ENCODE results near the gene ENDOV.
"Not testable (repeated sequence)": the region's sequence is repeated elsewhere in the genome, so short reads cannot be mapped to it uniquely, and the experiment has no call there.

ENDOV gene

DNA sequence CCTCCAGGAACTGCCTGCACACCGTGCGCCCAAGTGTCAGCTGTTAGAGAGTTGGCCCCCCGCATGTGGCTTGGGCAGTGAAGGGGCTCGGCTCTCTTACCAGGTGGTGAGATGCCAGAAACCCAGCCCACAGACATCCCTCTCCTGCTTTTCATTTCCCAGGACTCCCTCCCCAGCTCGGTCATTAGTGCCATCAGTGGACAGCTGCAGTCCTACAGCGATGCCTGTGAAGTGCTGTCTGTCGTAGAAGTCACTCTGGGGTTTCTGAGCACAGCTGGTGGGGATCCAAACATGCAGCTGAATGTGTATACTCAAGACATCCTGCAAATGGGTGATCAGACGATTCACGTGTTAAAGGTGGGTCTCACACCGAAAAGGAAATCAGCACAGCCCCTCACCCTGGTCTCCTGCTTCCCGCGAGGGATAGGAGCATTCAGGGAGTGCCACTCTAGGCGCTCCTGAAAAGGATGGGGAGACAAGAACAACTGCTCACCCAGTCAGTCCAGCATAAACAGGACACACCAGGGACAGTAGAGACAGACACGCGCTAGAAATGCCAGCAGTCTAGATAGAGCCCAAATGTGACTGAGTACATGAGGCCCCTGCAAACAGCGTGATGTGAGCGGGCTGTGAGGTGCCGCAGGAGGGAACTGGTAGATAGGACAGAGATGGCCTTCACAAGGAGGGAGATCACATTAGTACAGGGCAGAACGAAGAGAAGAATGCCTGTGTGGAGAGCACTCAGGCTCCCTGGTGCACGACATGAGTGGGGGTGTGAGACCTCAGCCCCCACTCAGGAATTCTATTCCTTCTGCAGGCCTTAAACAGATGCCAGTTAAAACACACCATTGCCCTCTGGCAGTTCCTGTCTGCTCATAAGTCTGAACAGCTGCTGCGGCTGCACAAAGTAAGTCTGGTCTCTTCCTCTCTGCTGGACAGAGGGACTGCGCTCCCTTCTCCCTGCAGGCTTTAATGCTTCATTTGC is 25.7 kb upstream of the ENDOV start:
- no peak for DNase-seq

DNA sequence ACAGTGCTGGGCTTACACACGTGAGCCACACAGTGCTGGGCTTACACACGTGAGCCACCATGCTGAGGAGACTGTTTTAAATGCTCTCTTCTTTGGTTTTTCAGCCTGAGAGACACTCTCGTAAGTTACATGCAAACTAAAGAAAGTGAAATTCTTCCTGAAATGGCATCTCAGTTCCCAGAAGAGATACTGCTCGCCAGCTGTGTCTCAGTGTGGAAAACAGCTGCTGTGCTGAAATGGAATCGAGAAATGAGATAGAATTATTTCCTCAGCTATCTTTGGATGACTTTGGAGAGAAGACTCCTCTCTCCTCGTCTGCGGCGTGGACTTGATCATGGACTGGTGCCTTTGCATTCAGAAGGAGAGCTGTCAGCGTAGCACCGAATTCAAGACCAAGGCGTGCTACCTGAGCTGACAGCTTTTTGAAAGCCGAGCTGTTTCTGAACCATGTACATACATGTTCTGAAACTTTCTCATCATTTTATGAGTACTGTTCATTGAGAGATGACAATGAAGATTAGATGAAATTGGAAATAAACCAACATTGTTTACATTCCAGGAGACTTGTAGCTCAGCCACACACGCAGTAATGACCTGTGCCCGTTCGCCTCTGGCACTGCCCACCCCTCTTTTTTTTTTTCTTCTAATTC is 21.6 kb upstream of the ENDOV start:
- DNase-seq: no peak

DNA sequence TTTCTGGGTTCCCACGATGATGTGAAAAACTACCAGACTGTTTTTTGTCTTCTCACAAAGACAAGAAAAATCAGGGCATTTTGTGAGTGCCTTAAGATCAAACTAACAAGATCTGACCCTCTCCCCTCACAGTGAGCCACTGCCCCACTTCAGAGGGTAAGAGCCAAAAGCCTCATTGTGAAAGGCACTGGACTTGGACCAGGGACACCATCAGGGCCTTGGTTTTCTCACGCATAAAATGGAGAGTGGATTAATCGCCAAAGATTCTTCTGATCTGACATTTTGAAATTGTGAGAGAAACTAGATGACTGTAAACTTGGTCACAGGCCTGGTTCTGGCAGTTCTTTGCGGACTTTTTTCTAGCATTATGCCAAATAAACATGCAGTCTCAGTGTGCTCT is 21.0 kb upstream of the ENDOV start:
- no peak for DNase-seq

DNA sequence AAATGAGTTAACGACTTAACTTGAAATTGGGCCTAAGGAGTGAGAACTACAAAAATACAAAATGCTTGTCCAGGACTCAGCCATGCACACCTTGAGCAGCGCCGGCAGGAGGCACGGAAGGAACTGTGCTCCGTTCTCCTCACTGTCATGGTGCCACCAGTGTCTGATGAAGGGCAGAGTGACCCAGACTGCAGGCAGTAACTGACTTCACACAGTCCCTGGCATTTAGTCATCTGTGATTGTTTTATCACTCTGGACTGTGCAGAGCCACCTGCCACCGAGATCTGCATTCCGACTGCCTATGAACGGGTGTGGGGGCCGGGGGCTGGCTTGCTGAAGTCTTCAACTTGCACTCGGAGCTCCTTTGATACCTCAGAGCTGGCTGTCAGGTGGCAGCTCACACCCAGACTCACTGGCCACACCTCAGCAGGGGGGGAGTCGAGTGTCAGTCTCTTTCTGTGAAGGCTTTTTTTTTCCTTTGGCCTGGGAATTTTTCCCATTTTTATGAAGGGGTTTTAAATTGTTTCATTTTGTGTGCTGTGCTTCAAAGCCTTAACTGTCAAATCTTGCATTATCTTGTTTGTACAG is 20.2 kb upstream of the ENDOV start:
- DNase-seq: no peak

DNA sequence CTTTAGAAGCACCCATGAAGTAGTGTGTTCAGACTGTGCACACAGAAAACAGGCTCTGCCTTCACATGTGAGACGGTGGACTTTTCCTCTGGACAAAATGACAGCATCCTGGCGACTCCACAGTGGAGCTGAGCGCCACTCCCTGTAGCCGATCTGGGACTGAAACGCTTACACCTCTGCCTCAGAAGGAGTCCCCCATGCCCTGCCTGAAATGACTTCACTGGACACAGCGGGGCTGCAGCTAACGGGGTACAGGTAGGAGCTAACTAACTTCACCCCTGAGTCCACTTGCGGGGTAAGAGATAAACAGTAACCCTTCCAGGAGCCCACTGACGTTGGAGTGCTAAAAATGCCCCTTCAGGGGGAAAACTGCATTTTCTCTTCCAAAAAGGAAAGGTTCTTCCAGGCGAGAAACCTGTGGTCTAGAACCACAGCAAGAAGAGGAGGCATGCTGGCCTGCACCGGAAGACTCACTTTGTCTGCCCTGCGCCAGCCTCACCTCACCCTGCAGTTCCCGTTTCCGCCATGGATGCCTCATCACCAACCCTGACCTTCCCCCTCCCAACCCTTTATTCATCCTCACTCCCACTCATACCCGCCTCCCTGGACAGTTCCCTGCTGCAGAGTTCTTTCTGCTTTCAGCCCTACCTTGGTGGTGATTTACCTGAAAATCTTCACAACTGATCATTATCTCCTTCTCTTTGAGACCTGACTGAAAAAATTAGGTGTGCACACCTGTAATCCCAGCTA is 19.4 kb upstream of the ENDOV start:
- no peak for DNase-seq

DNA sequence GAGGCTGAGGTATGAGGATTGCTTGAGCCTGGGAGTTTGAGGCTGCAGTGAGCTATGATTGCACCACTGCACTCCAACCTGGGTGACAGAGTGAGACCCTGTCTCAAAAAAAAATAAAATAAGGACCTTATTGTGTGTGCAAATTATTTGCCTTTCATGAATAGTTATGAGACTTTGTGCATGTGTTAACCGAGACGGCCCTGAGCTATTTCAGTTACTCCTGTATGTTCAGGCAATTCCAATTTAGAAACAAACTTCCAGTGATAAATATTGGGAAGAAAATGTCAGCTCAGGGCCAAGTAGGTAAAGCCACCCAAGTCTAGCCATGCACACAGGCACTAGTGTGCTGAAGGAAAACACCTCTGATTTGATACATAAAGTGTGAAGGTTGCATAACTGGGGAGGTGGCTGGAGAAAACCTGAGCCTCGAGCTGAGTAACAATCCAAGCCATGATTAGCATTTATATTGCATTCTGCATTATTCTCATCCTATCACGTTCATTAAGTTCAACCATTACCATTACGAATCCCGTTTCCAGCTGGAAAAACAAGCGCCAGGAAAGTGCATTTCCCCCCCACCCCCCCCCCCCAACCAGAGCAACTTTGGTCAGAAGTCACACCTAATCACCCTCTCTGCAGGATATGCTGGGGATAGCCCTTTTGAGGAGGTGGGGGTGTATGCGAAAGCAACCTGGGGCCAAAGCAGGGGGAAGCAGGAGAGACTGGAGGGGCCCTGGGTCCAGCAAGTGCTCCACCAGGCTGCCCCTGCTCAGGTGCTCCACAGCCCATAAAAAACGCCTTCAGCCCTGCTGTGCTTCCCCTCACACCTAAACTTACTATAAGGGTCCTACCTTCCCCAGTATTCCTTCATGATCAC is 18.6 kb upstream of the ENDOV start:
- DNase-seq: no peak

DNA sequence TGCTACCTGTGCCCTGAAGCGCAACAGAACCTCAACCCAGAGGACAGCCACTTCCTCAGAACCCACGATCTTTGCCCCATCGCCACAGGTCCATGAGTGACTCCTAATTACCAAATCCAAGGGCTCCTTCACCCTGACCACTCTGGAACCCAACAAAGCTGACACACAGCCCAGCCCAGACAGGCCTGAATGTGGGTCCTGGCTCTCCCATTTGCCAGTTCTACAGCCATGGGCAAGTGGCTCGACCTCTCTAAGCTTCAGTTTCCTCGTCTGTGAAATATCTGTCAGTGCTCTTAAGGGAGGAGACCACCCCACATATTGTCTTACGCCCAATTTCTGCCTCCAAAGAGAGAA is 18.0 kb upstream of the ENDOV start:
- DNase-seq: no peak

DNA sequence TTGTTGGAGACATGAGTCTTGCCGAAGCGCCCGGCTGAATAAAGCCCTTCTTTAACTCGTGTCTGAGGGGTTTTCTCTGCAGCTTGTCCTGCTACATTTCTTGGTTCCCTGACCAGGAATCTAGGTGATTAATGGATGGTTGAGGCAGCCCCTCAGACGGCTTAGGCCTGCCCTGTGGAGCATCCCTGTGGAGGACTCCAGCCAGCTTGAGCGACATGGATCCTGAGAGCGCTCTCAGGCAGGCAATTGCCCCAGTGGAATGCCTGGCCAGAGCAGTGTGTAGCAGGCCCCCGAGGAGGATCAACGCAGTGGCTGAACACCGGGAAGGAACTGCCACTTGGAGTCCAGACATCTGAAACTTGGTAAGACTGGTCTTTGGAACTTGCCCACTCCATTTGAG is 17.3 kb upstream of the ENDOV start:
- DNase-seq: no peak

DNA sequence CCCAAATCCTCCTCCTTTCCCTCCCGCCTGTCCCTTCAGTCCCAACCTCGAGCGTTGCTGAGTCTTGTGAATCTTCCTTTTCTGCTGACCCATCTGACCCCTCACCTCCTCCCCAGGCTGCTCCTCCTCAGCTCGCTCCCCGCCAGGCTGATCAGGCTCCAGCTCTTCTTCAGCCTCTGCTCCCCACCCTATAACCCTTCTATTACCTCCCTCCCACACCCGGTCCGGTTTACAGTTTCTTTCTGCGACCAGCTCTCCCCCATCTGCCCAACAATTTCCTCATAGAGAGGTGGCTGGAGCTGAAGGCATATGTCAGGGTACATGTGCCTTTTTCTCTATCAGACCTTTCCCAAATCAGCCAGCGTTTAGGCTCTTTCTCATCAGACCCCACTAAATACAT is 13.9 kb upstream of the ENDOV start:
- not testable (repeated sequence) for DNase-seq

DNA sequence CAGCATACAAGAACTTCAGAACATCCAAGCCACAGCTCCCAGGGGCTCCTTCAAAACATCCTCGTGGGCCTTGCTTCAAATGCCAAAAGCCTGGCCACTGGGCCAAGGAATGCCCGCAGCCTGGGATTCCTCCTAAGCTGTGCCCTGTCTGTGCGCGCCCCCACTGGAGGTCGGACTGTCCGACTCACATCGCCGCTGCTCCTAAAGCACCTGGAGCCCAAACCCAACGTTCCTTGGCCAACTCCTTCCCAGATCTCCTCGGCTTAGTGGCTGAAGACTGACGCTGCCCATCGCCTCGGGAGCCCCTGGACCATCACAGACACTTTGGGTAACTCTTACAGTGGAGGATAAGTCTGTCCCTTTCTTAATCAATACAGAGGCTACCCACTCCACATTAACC is 12.9 kb upstream of the ENDOV start:
- not testable (repeated sequence) for DNase-seq

DNA sequence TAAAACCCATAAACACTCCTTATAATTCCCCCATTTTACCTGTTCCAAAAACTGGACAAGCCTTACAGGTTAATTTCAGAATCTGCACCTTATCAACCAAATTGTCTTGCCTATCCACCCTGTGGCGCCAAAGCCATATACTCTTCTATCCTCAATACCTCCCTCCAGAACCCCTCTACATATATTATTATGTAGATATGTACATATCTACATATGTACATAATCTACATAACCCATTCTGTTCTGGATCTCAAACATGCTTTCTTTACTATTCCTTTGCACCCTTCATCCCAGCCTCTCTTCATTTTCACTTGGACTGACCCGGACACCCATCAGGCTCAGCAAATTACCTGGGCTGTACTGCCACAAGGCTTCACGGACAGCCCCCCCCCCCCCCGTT is 12.0 kb upstream of the ENDOV start:
- no peak for DNase-seq

DNA sequence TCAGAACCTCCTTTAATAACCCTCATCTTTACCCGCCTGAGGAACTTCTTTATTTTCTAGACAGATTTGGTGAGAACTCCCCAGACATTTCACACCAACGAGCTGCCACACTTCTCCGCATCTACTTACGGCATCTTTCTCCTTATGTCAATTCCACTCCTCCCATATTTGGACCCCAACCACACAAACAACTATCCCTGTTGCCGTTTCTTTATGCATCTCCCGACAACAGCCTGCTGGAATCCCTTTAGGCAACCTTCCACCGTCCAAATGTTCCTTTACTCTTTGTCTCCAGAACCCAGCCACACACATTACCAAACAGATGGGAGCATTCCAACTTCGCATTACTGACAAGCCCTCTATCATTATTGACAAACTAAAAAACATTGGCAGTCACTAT is 8.8 kb upstream of the ENDOV start:
- DNase-seq: no peak

DNA sequence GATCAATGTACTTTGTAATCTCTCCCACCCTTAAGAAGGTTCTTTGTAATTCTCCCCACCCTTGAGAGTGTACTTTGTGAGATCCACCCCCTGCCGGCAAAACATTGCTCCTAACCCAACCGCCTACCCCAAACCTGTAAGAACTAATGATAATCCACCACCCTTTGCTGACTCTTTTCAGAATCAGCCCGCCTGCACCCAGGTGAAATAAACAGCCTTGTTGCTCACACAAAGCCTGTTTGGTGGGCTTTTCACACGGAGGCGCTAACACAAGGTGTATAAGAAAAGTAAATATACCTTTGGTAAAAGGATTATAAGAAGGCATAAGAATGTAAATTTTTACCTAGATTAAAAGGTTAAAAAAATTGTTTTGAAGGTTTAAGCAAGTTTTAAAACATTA is 7.0 kb upstream of the ENDOV start:
- DNase-seq: not testable (repeated sequence)

DNA sequence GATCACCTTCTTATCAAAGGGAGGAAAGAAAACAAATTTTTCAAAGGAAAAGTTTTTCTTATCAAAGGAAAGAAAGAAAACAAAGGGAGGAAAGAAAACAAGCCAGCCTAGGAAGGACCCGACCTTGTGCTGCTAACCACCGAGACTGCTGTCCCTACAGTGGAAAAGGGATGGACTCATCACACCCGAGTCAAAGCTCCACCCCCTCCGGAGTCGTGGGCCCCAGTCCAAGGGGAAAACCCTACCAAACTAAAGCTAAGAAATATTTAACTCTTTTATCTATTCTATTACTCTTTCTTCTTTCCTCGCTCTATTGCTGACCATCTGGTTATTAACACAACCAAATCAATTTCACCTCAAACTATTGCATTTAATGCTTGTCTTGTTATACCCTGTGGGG is 6.1 kb upstream of the ENDOV start:
- no peak for DNase-seq

DNA sequence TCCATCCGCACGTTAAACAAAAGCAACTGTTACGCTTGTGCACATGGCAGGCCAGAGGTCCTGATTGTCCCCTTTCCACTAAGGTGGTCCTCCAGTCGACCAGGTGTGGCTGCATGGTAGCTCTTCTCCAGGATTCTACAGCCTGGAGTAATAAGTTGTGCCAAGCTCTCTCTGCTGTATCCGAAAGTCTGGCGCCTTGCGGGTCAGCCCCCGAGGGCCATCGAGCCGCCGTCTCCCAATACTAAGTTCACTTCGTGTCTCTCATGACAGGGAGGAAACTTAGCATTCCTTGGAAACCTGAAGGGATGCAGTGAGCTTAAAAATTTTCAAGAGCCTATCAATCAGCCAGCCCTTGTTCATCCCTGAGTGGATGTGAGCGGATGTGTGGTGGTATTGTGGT is 5.3 kb upstream of the ENDOV start:
- DNase-seq: no peak

DNA sequence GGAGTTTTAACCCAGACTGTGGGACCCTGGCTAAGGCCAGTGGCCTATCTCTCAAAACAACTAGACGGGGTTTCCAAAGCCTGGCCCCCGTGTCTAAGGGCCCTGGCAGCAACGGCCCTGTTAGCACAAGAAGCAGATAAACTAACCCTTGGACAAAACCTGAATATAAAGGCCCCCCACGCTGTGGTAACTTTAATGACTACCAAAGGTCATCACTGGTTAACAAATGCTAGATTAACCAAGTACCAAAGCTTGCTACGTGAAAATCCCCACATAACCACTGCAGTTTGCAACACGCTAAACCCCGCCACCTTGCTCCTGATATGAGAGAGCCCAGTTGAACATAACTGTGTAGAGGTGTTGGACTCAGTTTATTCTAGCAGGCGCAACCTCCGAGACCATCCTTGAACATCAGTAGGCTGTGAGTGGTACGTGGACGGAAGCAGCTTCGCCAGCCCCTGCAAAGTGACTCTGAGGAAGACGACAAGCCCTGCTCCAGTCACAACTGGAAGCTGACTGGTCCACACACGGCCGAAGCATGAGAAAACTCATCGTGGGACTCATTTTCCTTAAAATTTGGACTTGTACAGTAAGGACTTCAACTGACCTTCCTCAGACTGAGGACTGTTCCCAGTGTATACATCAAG is 4.4 kb upstream of the ENDOV start:
- DNase-seq: not testable (repeated sequence)

DNA sequence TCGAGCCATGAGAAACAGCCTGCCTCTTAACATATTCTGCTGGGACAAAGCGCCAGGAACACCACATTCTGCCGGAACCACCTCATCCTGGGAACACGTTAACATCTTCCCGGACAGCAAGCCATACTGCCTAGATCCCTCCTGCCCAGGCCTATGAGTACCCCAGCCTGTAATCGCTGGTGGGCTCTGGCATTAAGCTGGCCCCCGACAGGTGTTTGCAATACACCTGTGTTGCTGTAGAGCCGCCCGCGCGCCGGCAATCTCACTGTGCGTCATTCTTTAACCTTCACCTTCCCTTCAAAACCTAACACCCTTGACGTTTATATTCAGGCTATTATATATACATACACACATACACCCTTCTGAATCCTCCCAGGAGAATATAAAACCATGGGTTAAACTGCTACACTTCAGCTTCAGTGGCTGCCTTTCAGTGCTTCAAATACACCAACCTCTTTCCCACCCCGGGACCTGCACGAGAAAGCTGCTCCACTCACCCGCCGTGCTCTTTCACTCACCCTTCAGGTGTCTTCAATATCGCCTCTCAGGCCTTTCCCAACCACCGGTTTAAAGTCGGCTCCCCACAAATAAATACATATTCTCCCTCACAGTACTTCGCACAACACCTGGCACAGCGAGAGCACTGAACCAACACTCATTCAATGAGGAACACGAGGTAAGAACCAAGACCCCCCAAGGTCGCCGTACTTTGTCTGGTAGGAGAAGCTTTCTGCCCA is 1.0 kb upstream of the ENDOV start:
- DNase-seq: no peak

DNA sequence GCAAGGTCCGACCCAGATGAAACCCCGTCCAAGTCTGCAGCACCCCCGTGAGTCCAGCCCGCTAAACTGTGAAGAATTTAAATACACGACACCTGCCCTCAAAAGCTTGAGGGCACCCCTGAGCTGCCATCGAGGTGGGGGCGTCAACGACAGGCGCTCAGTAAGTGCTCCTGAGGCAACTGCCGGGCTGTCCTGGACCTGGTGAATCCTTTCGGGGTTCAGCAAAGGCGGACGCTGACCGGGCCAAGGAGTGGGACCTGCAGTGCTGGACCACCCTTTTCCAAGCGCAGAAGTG is 512 bp upstream of the ENDOV start:
- no peak for DNase-seq

DNA sequence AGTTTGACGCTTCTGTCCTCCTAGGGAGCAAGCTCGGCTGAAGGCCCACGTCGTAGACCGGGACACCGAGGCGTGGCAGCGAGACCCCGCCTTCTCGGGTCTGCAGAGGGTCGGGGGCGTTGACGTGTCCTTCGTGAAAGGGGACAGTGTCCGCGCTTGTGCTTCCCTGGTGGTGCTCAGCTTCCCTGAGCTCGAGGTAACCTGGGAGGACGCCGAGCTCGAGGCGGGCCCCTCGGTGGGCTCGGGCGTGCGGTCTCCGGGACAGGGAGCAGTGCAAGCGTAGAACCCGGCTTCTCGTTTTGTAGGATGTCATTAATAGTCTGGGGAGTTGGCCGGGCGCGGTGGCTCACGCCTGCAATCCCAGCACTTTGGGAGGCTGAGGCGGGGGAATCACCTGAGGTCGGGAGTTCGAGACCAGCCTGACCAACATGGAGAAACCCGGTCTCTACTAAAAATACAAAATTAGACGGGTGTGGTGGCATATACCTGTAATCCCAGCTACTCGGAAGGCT is 715 bp downstream of the ENDOV start:
- no peak for DNase-seq

DNA sequence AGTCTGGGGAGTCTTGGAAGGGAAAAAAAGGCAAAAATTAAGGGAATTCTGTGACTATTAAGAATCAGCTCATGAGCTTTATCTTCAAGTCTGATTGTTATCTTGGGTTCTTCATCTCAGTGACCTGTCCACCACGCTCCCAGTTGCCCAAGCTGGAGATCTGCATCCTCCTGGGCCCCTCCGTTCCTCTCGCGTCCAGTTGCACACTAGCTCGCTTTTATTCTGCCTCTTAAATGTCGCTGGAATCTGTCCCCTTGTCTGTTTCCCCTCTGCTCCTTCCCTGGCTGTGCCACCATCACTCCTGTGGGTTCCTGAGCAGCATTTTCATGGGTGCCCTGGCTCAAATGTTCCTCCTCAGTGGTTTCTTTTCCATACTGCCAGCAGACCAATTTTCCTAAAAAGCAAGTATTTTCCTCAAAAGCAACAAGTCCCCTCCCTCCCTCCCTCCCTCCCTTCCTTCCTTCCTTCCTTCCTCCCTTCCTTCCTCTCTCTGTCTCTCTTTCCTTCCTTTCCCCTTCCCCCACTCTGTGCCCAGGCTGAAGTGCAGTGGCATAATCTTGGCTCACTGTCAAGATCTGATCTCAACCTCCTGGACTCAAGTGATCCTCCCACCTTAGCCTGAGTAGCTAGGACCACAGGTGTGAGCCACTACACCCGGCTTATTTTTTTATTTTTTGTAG is 1.4 kb downstream of the ENDOV start:
- no peak for DNase-seq

DNA sequence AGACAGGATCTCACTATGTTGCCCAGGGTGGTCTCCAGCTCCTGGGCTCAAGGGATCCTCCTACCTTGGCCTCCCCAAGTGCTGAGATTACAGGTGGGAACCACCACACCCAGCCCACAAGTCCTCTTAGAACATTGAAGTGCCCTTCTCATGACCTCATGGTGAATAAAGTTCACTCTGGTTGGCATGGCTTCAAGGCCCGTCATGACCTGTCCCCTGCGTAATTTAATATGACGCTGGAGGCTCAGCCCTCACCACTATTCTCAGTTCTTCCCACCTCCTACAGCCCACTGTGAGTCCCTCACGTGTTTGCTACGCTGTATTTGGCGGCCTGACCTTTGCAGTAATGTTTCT is 1.9 kb downstream of the ENDOV start:
- no peak for DNase-seq
